ENCODE measurements around the gene CFAP54. TPM values are rescaled to one million over a fixed set of nuclear protein-coding genes. Genes with fewer than 3 reads are reported as not detected.

Gene CFAP54
- polyA plus RNA-seq, 1 donor from 2014 or later, result 1.1 TPM

DNA sequence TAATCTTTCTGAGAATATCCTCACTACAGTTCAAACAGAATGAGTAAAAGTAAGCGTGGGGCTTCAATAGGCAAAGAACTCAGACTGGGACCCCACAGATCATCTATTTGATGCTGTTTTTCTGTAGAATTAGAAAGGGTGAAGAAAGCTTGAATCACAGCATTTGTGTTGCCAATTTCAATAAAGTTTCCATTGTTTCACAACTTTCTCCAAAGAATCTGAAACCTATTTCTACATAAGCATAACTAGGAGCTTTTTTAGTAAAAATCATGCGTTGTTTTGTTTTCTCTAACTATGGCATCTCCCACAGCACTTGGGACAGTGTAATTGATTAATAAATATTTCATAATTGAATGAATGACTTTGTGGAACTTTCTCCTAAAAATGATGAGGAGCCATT, 401.0 kb downstream of the CFAP54 start:
- TF ChIP-seq, protein P1, sequence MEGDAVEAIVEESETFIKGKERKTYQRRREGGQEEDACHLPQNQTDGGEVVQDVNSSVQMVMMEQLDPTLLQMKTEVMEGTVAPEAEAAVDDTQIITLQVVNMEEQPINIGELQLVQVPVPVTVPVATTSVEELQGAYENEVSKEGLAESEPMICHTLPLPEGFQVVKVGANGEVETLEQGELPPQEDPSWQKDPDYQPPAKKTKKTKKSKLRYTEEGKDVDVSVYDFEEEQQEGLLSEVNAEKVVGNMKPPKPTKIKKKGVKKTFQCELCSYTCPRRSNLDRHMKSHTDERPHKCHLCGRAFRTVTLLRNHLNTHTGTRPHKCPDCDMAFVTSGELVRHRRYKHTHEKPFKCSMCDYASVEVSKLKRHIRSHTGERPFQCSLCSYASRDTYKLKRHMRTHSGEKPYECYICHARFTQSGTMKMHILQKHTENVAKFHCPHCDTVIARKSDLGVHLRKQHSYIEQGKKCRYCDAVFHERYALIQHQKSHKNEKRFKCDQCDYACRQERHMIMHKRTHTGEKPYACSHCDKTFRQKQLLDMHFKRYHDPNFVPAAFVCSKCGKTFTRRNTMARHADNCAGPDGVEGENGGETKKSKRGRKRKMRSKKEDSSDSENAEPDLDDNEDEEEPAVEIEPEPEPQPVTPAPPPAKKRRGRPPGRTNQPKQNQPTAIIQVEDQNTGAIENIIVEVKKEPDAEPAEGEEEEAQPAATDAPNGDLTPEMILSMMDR (IDR thresholded peaks at IDR 0.05; ENCODE audit: poor library complexity, severe bottlenecking), result no peak
- TF ChIP-seq RAD21 (conservative IDR thresholded peaks at IDR 0.05) (no peak), MXI1 (conservative IDR thresholded peaks at IDR 0.05; ENCODE audit: poor library complexity, severe bottlenecking) (no peak), REST (IDR thresholded peaks at IDR 0.05; ENCODE audit: borderline replicate concordance) (no peak), EP300 (conservative IDR thresholded peaks at IDR 0.05; ENCODE audit: poor library complexity, severe bottlenecking) (no peak), POLR2AphosphoS5 (IDR thresholded peaks at IDR 0.05) (no peak), SMC3 (conservative IDR thresholded peaks at IDR 0.05; ENCODE audit: poor library complexity) (no peak), EZH2 (IDR thresholded peaks at IDR 0.05; ENCODE audit: borderline replicate concordance, insufficient read depth, low read length, poor library complexity, severe bottlenecking) (no peak), TAF1 (IDR thresholded peaks at IDR 0.05; ENCODE audit: low read depth) (no peak)
- Histone ChIP-seq H4K20me1 (ENCODE audit: insufficient read depth) (no peaks in the 10 kb centered on the region), H3F3A (ENCODE audit: insufficient read depth, low read length, poor library complexity, severe bottlenecking) (no peaks in the 10 kb centered on the region), H3K79me2 (replicated peaks; ENCODE audit: insufficient read depth, low read length) (no peaks in the 10 kb centered on the region), H3K27me3 (ENCODE audit: insufficient read depth, low read depth, low read length) (no peaks in the 10 kb centered on the region), H3K36me3 (ENCODE audit: insufficient read depth, low read length) (no peaks in the 10 kb centered on the region), H3K27ac (ENCODE audit: low read length) (no peak overlapping the region), H3K4me2 (ENCODE audit: low read length) (no peak overlapping the region), H3K9me3 (ENCODE audit: low read length) (no peaks in the 10 kb centered on the region), H2AFZ (ENCODE audit: low read depth, low read length) (no peak overlapping the region), H3K4me3 (ENCODE audit: low read length) (no peak overlapping the region), H3K9me2 (ENCODE audit: insufficient read depth, low read length) (no peaks in the 10 kb centered on the region), H3K9ac (ENCODE audit: low read length) (no peak overlapping the region)

- no peaks in the 10 kb centered on the region for H3K36me3 ChIP-seq (ENCODE audit: insufficient read depth, low read length)
Observed at GRCh38 chr12:96892104-96892503, 402.7 kb downstream of the CFAP54 start.

More at GRCh38 chr12:96892104-96892503, 402.7 kb downstream of the CFAP54 start:
- H3K4me3 ChIP-seq (ENCODE audit: low read length), result no peak overlapping the region
- no peaks in the 10 kb centered on the region for H3K9me3 ChIP-seq (ENCODE audit: low read length)
- no peak overlapping the region for H3K9ac ChIP-seq (ENCODE audit: low read length)
- H3K9me2 ChIP-seq (ENCODE audit: insufficient read depth, low read length), result no peaks in the 10 kb centered on the region
- H4K20me1 ChIP-seq (ENCODE audit: insufficient read depth), result no peaks in the 10 kb centered on the region
- no peak overlapping the region for H3K27ac ChIP-seq (ENCODE audit: low read length)
- TF ChIP-seq REST (IDR thresholded peaks at IDR 0.05; ENCODE audit: borderline replicate concordance) (no peak), POLR2AphosphoS5 (IDR thresholded peaks at IDR 0.05) (no peak), SMC3 (conservative IDR thresholded peaks at IDR 0.05; ENCODE audit: poor library complexity) (no peak), RAD21 (conservative IDR thresholded peaks at IDR 0.05) (no peak), TAF1 (IDR thresholded peaks at IDR 0.05; ENCODE audit: low read depth) (no peak), MXI1 (conservative IDR thresholded peaks at IDR 0.05; ENCODE audit: poor library complexity, severe bottlenecking) (no peak)
- TF ChIP-seq, protein P1 (IDR thresholded peaks at IDR 0.05; ENCODE audit: poor library complexity, severe bottlenecking), result no peak
- no peak overlapping the region for H3K4me2 ChIP-seq (ENCODE audit: low read length)
- H2AFZ ChIP-seq (ENCODE audit: low read depth, low read length), result no peak overlapping the region
- H3K27me3 ChIP-seq (ENCODE audit: insufficient read depth, low read depth, low read length), result no peaks in the 10 kb centered on the region
- H3K79me2 ChIP-seq (replicated peaks; ENCODE audit: insufficient read depth, low read length), result no peaks in the 10 kb centered on the region
- no peaks in the 10 kb centered on the region for H3F3A ChIP-seq (ENCODE audit: insufficient read depth, low read length, poor library complexity, severe bottlenecking)

Measured in neural cell (in vitro differentiated cells).